Suprapubic skin (tissue), 4 donors: ENCODE data around the gene FLT1. TPM values are rescaled to one million over a fixed set of nuclear protein-coding genes. Genes with fewer than 3 reads are reported as not detected.

Experiments used
- DNase-seq, 2 donors: peaks; one replicate each; pipeline ENCODE4 v3.0.0-alpha.2; 2019; ENCODE audit warnings: low spot score in 2 of 2
- H3K27ac ChIP-seq: fragments of 200-600 bp; sonication (generic); one replicate; pipeline ENCODE4 v1.5.1; 2019
- H3K27me3 ChIP-seq: fragments of 200-600 bp; sonication (generic); one replicate; pipeline ENCODE4 v1.5.1; 2019
- H3K36me3 ChIP-seq: fragments of 200-600 bp; sonication (generic); one replicate; pipeline ENCODE4 v1.5.1; 2019
- H3K4me1 ChIP-seq: fragments of 200-600 bp; sonication (generic); one replicate; pipeline ENCODE4 v1.5.1; 2019
- H3K4me3 ChIP-seq: fragments of 200-600 bp; sonication (generic); one replicate; pipeline ENCODE4 v1.5.1; 2019; ENCODE audit warnings: mild to moderate bottlenecking
- H3K9me3 ChIP-seq: fragments of 200-600 bp; sonication (generic); one replicate; pipeline ENCODE4 v1.5.1; 2019
- EP300 ChIP-seq: sonication (generic); formaldehyde crosslinking; IDR thresholded peaks from one replicate; pipeline ENCODE4 v1.6.1; 2017; ENCODE audit warnings: antibody characterized with exemption
- POLR2A ChIP-seq, 2 donors: fragments of 450-650 bp; IDR thresholded peaks; one replicate each; pipeline ENCODE4 v1.6.1; 2017; ENCODE audit warnings: antibody characterized with exemption in 2 of 2, mild to moderate bottlenecking in 2 of 2, moderate library complexity in 2 of 2
- POLR2AphosphoS5 ChIP-seq, 3 donors: sonication (generic); formaldehyde crosslinking; IDR thresholded peaks; one replicate each; pipeline ENCODE4 v1.6.1; 2017; ENCODE audit warnings: antibody characterized with exemption in 3 of 3
- WGBS: methylation state at CpG from one replicate; pipeline ENCODE4 v1.1.5; 2018; 5-methylcytosine and 5-hydroxymethylcytosine counted together
- total RNA-seq, 4 donors: library from RNA; depleted of rRNA; stranded (reverse); fragments of >200 nt; gene quantifications; one replicate each; pipeline ENCODE4 v1.1.0, GENCODE V29; 2016
- TF ChIP-seq, protein P1 (sequence below), 2 donors: fragments of 200-600 bp in 1 of 2; fragments of 450-650 bp in 1 of 2; sonication (generic) in 1 of 2; IDR thresholded peaks; one replicate each; pipeline ENCODE4 v1.5.1; 2016 to 2019; ENCODE audit warnings: antibody characterized with exemption in 2 of 2, mild to moderate bottlenecking in 1 of 2, moderate library complexity in 1 of 2

FLT1 gene
- total RNA-seq, 4 donors from 2014 or later: 3.8 to 14.2 (median 6.8) TPM

DNA sequence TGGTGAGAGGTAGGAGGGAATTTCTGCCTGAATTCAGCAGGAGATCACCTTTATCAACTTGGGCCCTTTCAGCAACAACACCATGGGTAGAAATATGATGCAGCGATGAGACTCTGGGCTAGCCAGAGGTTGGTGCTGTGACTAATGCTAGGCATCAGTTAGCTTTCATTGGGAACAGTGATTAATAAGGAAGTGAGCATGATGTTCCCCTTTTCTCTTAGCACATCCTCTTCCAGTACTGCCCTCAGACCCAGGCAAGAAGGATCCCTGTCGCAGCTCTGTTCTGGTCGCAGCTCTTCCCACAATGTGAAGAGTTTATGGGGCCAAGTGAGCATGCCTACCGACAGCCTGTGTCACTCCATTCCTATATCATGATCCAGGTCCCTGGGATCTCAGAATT is 100.5 kb downstream of the FLT1 start:
- 93% methylated on average over 3 of the region's 4 CpGs for WGBS
- Histone ChIP-seq H3K27me3 (peaks cover 2% of the 10 kb centered on the region), H3K4me3 (no peak overlapping the region), H3K4me1 (peaks cover 3% of the 10 kb centered on the region), H3K27ac (no peak overlapping the region), H3K36me3 (no peaks in the 10 kb centered on the region), H3K9me3 (no peaks in the 10 kb centered on the region)
- TF ChIP-seq EP300: no peak
- no peak for TF ChIP-seq POLR2A (IDR thresholded peaks at IDR 0.05)
- TF ChIP-seq POLR2AphosphoS5 (IDR thresholded peaks at IDR 0.05): no peak
- TF ChIP-seq, protein P1, sequence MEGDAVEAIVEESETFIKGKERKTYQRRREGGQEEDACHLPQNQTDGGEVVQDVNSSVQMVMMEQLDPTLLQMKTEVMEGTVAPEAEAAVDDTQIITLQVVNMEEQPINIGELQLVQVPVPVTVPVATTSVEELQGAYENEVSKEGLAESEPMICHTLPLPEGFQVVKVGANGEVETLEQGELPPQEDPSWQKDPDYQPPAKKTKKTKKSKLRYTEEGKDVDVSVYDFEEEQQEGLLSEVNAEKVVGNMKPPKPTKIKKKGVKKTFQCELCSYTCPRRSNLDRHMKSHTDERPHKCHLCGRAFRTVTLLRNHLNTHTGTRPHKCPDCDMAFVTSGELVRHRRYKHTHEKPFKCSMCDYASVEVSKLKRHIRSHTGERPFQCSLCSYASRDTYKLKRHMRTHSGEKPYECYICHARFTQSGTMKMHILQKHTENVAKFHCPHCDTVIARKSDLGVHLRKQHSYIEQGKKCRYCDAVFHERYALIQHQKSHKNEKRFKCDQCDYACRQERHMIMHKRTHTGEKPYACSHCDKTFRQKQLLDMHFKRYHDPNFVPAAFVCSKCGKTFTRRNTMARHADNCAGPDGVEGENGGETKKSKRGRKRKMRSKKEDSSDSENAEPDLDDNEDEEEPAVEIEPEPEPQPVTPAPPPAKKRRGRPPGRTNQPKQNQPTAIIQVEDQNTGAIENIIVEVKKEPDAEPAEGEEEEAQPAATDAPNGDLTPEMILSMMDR (IDR thresholded peaks at IDR 0.05): no peak
- DNase-seq: no peak

DNA sequence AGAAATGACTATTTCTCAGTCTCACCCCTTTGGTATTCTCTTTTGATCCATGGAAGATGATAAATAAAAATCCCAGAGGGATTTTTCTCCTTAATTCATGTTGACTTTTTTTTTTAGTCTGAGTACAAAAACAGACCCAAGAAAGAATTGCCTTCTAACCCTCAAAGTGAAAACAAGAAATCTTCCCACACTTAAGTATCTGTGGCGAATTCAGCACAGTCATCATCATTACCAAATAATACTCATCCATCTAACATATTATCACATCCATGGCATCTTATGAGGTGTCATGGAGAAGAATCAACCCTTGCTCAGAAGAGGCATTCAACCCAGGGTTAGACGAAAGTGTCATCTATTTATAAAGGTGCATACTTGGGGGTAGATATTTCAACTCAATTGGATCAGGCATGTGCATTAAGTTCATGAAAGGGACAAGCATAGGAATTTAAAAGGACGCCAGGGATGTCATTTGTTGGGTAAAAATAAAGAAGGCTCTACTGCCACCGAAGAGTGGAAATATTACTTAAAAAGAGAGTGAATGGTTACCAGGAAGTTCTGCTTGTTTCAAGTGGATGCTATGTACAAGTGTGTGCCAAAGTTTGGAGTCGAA is 101.9 kb downstream of the FLT1 start:
- WGBS: 80% methylated on average over 5 of the region's 5 CpGs

DNA sequence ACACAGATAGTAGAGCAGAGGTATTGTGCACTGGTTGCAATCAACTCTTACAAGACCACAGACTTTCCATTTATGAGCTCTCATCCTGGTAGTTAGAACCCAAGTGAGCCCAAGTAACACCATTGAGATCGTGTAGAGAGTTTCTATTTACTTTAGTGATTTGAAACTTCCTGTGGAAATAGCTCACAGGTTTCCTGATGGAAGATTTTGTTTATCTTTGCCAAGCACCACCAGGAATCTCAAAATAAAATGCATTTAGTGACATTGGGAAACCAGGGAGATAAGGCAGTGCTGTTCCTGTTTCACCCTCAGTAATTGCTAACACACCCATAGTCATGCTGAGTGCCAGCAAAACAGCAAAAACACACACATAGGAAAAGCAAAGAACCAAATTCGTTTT is 102.5 kb downstream of the FLT1 start:
- Histone ChIP-seq H3K4me1 (peaks cover 3% of the 10 kb centered on the region), H3K27me3 (peaks cover 4% of the 10 kb centered on the region), H3K36me3 (no peaks in the 10 kb centered on the region), H3K4me3 (no peak overlapping the region), H3K9me3 (no peaks in the 10 kb centered on the region), H3K27ac (no peak overlapping the region)
- WGBS: 41% methylated on average over 2 of the region's 2 CpGs
- no peak for TF ChIP-seq EP300
- no peak for DNase-seq

More for the DNA sequence above, 101.9 kb downstream of the FLT1 start:
- no peak for DNase-seq
- no peak overlapping the region for H3K4me3 ChIP-seq
- H3K4me1 ChIP-seq: peaks cover 3% of the 10 kb centered on the region
- no peaks in the 10 kb centered on the region for H3K36me3 ChIP-seq
- no peaks in the 10 kb centered on the region for H3K9me3 ChIP-seq
- peak overlapping the region; percentile 7 for H3K27ac ChIP-seq
- peaks cover 4% of the 10 kb centered on the region for H3K27me3 ChIP-seq
- TF ChIP-seq POLR2A (IDR thresholded peaks at IDR 0.05): no peak
- TF ChIP-seq, protein P1 (IDR thresholded peaks at IDR 0.05): no peak
- TF ChIP-seq EP300: no peak
- no peak for TF ChIP-seq POLR2AphosphoS5 (IDR thresholded peaks at IDR 0.05)

DNA sequence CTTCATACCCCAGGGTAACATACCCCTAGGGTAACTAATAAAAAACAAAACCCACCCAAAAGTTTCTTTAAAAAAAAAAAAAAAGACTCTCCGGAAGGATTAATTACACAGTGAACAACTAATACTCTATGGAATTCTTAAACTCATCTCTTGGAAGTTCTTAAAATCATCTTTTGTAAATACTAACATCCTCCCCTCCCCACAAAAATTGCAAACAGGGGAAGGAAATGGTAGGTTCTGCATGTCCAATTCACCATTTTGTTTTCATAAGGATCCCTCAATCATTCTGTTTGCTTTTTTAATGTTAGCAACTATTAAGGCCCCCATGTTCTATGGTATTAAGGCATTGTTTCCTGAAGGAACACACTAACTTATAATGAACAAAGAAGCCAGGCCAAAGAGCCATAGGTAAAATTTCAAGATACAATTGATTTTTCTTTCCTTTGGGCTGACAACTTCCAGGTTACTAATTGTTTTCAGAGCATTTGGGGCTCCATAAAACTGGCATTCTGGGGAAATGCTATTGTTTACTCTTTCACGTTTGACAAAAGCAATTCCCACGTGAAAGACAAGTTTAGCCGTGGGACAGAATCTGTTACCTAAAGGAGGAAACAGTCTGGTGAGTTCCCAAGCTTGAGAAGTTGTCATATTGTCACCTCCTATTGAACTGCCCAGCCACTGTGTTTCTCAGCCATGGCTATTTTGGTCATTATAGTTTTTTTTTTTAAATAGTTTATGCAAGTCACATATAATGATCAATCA is 107.0 kb downstream of the FLT1 start:
- no peak for DNase-seq
- Histone ChIP-seq H3K27me3 (peaks cover 4% of the 10 kb centered on the region), H3K4me1 (no peaks in the 10 kb centered on the region), H3K36me3 (no peaks in the 10 kb centered on the region), H3K9me3 (no peaks in the 10 kb centered on the region), H3K4me3 (no peak overlapping the region), H3K27ac (no peak overlapping the region)
- TF ChIP-seq, protein P1 (IDR thresholded peaks at IDR 0.05): no peak
- TF ChIP-seq EP300: no peak
- no peak for TF ChIP-seq POLR2A (IDR thresholded peaks at IDR 0.05)
- TF ChIP-seq POLR2AphosphoS5 (IDR thresholded peaks at IDR 0.05): no peak
- WGBS: 63% methylated on average over 4 of the region's 4 CpGs

DNA sequence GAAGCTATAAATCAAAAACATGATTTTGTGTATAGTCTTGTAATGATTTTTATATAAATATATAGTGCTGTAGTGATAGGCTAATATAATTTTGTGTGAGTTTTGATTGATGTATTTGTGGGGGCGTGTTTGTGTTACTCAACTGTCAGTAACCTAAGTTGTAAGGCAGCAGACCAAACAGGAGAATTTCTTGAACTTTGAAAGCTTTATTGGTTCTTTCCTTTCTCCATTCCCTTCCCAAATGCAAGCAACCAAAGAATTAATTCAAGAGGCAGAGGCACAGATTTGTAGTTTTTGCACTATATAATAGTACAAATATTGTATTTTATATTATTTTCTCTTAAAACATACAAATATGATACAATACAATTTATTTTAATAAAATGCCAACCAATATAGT is 109.6 kb downstream of the FLT1 start:
- DNase-seq: no peak
- Histone ChIP-seq H3K4me1 (no peaks in the 10 kb centered on the region), H3K36me3 (no peaks in the 10 kb centered on the region), H3K4me3 (no peak overlapping the region), H3K9me3 (no peaks in the 10 kb centered on the region), H3K27ac (no peak overlapping the region), H3K27me3 (peaks cover 4% of the 10 kb centered on the region)
- TF ChIP-seq POLR2AphosphoS5 (IDR thresholded peaks at IDR 0.05) (no peak), POLR2A (IDR thresholded peaks at IDR 0.05) (no peak), EP300 (no peak)
- TF ChIP-seq, protein P1 (IDR thresholded peaks at IDR 0.05): no peak
- WGBS: 75% methylated on average over 1 of the region's 1 CpG
